ENCODE results near the gene ST6GALNAC2.
A peak's percentile ranks its signal among the peaks of the same experiment; 100 is the strongest.
"Not testable (repeated sequence)": the region's sequence is repeated elsewhere in the genome, so short reads cannot be mapped to it uniquely, and the experiment has no call there.

The ST6GALNAC2 gene

DNA sequence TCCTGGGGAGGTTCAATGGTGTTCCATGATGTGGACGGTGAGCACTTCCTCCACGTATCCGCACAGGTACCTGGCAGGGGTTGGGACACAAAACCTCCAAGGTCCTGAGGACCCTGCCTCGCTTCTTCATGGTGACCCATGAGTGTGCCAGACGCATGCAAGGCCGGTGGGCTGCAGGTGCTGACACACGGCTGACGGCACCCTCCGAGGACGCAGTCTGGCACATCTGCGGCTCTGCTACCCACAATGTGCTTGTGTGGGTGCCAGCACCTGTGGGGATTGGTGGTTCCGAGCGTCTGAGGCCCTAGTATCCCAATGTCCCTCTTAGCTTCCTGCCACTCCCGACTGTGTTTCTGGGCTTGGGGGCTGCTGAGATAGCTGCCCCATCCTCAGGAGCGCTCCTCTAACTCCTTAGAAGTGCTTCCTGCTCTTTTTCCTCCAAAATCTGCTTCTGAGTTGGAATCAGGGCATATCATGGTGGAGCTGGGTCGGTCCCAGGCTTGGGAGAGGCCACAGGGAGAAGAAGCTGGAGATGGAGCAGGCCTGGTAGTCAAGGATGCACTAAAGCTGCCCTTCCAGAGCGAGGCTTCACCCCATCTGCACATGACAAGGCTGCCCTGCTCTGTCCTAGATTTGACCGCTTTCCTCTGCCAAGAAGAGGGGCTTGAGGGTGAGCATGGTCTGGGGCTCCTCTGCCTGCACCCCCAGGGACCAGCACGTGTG is 49.7 kb downstream of the ST6GALNAC2 start:
- H3K9me3 ChIP-seq (ENCODE audit: control insufficient read depth in 1 of 2, low read length in 2 of 2): no peaks in the 10 kb centered on the region
- H3K9ac ChIP-seq (ENCODE audit: low read depth in 1 of 2, low read length in 2 of 2): peak overlapping the region in 1 of 2 donors; percentile 35
- no peak overlapping the region for H3K27ac ChIP-seq (ENCODE audit: low read depth, low read length)
- H3K36me3 ChIP-seq (ENCODE audit: control insufficient read depth in 1 of 2, insufficient read depth in 2 of 2, low read length in 2 of 2): no peaks in the 10 kb centered on the region
- peak overlapping the region; percentile 36 to 48 for H3K4me3 ChIP-seq (ENCODE audit: low read depth in 1 of 2, low read length in 2 of 2)
- peaks cover 27 to 31% of the 10 kb centered on the region in 2 donors for H3K27me3 ChIP-seq (ENCODE audit: control insufficient read depth in 1 of 2, insufficient read depth in 2 of 2, low read length in 2 of 2)
- H3K4me1 ChIP-seq (ENCODE audit: control insufficient read depth in 1 of 2, insufficient read depth in 2 of 2, low read length in 2 of 2): peaks cover 6 to 12% of the 10 kb centered on the region in 2 donors

- Histone ChIP-seq H3K27me3 (ENCODE audit: control insufficient read depth in 1 of 2, insufficient read depth in 2 of 2, low read length in 2 of 2) (peaks cover 24 to 31% of the 10 kb centered on the region in 2 donors), H3K4me1 (ENCODE audit: control insufficient read depth in 1 of 2, insufficient read depth in 2 of 2, low read length in 2 of 2) (peaks cover 6 to 12% of the 10 kb centered on the region in 2 donors), H3K36me3 (ENCODE audit: control insufficient read depth in 1 of 2, insufficient read depth in 2 of 2, low read length in 2 of 2) (no peaks in the 10 kb centered on the region), H3K9me3 (ENCODE audit: control insufficient read depth in 1 of 2, low read length in 2 of 2) (no peaks in the 10 kb centered on the region), H3K9ac (ENCODE audit: low read depth in 1 of 2, low read length in 2 of 2) (no peak overlapping the region), H3K4me3 (ENCODE audit: low read depth in 1 of 2, low read length in 2 of 2) (no peak overlapping the region), H3K27ac (ENCODE audit: low read depth, low read length) (peak overlapping the region; percentile 23)
Measured at GRCh38 chr17:76534831-76535732, 50.6 kb downstream of the ST6GALNAC2 start.

DNA sequence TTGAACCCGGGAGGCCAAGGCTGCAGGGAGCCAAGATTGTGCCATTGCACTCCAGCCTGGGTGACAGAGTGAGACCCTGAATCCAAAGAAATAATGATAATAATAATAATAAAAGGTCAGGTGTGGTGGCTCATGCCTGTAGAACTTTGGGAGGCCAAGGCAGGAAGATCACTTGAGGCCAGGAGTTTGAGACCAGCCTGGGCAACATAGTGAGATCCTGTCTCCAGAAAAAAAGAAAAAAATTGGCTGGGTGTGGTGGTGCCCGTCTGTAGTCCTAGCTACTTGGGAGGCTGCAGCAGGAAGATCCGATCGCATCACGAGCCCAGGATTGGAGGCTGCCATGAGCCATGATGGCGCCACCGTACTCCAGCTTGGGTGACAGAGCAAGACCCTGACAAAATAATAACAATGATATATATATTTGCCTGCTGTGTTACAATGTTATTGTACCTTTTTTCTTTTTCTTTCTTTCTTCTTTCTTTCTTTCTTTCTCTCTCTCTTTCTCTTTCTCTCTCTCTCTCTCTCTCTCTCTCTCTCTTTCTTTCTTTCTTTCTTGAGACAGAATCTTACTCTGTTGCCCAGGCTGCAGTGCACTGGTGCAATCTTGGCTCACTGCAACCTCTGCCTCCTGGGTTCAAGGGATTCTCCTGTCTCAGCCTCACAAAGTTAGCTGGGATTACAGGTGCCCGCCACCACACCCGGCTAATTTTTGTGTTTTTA is 51.9 kb downstream of the ST6GALNAC2 start:
- H3K9me3 ChIP-seq (ENCODE audit: control insufficient read depth in 1 of 2, low read length in 2 of 2); H3K4me3 ChIP-seq (ENCODE audit: low read depth in 1 of 2, low read length in 2 of 2); H3K9ac ChIP-seq (ENCODE audit: low read depth in 1 of 2, low read length in 2 of 2); H3K36me3 ChIP-seq (ENCODE audit: control insufficient read depth in 1 of 2, insufficient read depth in 2 of 2, low read length in 2 of 2); H3K27ac ChIP-seq (ENCODE audit: low read depth, low read length): not testable (repeated sequence)
- Histone ChIP-seq H3K27me3 (ENCODE audit: control insufficient read depth in 1 of 2, insufficient read depth in 2 of 2, low read length in 2 of 2) (peaks cover 17 to 25% of the 10 kb centered on the region in 2 donors), H3K4me1 (ENCODE audit: control insufficient read depth in 1 of 2, insufficient read depth in 2 of 2, low read length in 2 of 2) (peaks cover 16 to 23% of the 10 kb centered on the region in 2 donors)

GRCh38 chr17:76532072-76532651 is 53.5 kb downstream of the ST6GALNAC2 start:
- Histone ChIP-seq H3K9ac (ENCODE audit: low read depth in 1 of 2, low read length in 2 of 2) (no peak overlapping the region), H3K4me1 (ENCODE audit: control insufficient read depth in 1 of 2, insufficient read depth in 2 of 2, low read length in 2 of 2) (peaks cover 20 to 33% of the 10 kb centered on the region in 2 donors), H3K27me3 (ENCODE audit: control insufficient read depth in 1 of 2, insufficient read depth in 2 of 2, low read length in 2 of 2) (peaks cover 10 to 12% of the 10 kb centered on the region in 2 donors), H3K27ac (ENCODE audit: low read depth, low read length) (no peak overlapping the region), H3K4me3 (ENCODE audit: low read depth in 1 of 2, low read length in 2 of 2) (no peak overlapping the region), H3K36me3 (ENCODE audit: control insufficient read depth in 1 of 2, insufficient read depth in 2 of 2, low read length in 2 of 2) (no peaks in the 10 kb centered on the region), H3K9me3 (ENCODE audit: control insufficient read depth in 1 of 2, low read length in 2 of 2) (no peaks in the 10 kb centered on the region)

DNA sequence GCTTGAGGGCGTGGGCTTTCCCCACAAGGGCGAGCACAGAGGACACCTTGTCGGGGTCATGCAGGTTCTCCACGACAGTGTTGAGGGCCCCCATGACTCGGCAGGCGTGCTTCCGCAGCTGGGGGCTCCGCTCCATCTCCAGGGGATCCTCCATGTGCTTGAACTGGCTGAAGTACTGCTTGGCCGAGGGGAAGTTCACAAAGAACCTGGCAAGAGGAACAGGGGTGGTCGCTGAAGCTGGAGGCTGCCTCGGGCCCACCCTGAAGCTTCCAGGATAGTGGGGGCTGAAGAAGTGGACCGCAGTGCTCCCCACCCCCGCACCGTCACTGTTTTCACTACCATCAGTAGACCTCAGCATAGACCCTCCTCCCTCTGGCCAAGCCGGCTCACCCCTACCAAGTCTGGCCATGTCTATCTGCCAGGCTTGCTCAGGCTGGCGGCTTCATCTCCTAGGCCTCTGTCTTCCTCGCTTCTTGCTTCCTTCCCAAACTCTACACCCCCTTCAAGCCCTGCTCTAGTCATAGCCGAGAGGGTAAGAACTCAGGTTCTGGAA is 54.1 kb downstream of the ST6GALNAC2 start:
- no peaks in the 10 kb centered on the region for H3K9me3 ChIP-seq (ENCODE audit: control insufficient read depth in 1 of 2, low read length in 2 of 2)
- peaks cover 4 to 6% of the 10 kb centered on the region in 2 donors for H3K27me3 ChIP-seq (ENCODE audit: control insufficient read depth in 1 of 2, insufficient read depth in 2 of 2, low read length in 2 of 2)
- no peaks in the 10 kb centered on the region for H3K36me3 ChIP-seq (ENCODE audit: control insufficient read depth in 1 of 2, insufficient read depth in 2 of 2, low read length in 2 of 2)
- H3K4me3 ChIP-seq (ENCODE audit: low read depth in 1 of 2, low read length in 2 of 2): no peak overlapping the region
- H3K4me1 ChIP-seq (ENCODE audit: control insufficient read depth in 1 of 2, insufficient read depth in 2 of 2, low read length in 2 of 2): peaks cover 20 to 34% of the 10 kb centered on the region in 2 donors
- H3K9ac ChIP-seq (ENCODE audit: low read depth in 1 of 2, low read length in 2 of 2): no peak overlapping the region
- peak overlapping the region; percentile 41 for H3K27ac ChIP-seq (ENCODE audit: low read depth, low read length)

GRCh38 chr17:76530811-76531485 is 54.7 kb downstream of the ST6GALNAC2 start:
- H3K36me3 ChIP-seq (ENCODE audit: control insufficient read depth in 1 of 2, insufficient read depth in 2 of 2, low read length in 2 of 2): no peaks in the 10 kb centered on the region
- no peaks in the 10 kb centered on the region for H3K9me3 ChIP-seq (ENCODE audit: control insufficient read depth in 1 of 2, low read length in 2 of 2)
- H3K4me1 ChIP-seq (ENCODE audit: control insufficient read depth in 1 of 2, insufficient read depth in 2 of 2, low read length in 2 of 2): peaks cover 20 to 34% of the 10 kb centered on the region in 2 donors
- peaks cover 0 to under 1% of the 10 kb centered on the region in 2 donors for H3K27me3 ChIP-seq (ENCODE audit: control insufficient read depth in 1 of 2, insufficient read depth in 2 of 2, low read length in 2 of 2)
- H3K9ac ChIP-seq (ENCODE audit: low read depth in 1 of 2, low read length in 2 of 2): peak overlapping the region in 1 of 2 donors; percentile 1
- peak overlapping the region; percentile 84 for H3K27ac ChIP-seq (ENCODE audit: low read depth, low read length)
- no peak overlapping the region for H3K4me3 ChIP-seq (ENCODE audit: low read depth in 1 of 2, low read length in 2 of 2)

DNA sequence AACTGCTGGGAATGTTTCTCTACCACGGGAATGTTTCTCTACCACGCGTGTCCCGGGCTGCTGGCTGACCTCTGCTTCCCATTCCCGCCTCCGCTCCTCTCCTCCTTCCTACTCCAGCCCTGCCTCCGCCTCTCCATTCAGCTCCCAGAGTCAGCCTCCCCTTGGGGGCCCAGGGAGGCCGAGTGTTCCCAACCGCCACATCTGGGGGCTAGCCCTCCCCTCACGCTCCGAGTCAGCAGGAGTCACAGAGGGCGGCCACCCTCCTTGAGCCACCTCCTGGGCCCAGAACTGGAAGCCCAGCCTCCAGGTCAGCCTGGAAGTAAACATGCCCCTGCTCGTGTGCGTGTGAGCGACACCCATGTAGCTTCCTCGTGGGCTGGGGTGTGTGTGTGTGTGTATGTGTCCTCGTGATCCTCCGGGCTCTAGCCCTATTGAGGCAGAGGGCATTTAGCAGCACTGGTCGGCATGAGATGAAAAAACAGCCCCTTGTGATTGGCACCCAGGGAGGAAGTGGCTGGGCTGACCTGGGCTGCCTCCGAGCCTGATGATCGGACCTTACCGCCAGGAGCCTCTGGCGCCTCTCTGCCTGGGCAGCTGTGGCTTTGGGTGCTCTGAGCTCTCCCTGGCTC is 55.5 kb downstream of the ST6GALNAC2 start:
- Histone ChIP-seq H3K4me1 (ENCODE audit: control insufficient read depth in 1 of 2, insufficient read depth in 2 of 2, low read length in 2 of 2) (peaks cover 20 to 35% of the 10 kb centered on the region in 2 donors), H3K27ac (ENCODE audit: low read depth, low read length) (peak overlapping the region; percentile 84), H3K36me3 (ENCODE audit: control insufficient read depth in 1 of 2, insufficient read depth in 2 of 2, low read length in 2 of 2) (no peaks in the 10 kb centered on the region), H3K9me3 (ENCODE audit: control insufficient read depth in 1 of 2, low read length in 2 of 2) (no peaks in the 10 kb centered on the region), H3K4me3 (ENCODE audit: low read depth in 1 of 2, low read length in 2 of 2) (no peak overlapping the region), H3K9ac (ENCODE audit: low read depth in 1 of 2, low read length in 2 of 2) (peak overlapping the region; percentile 1 to 4), H3K27me3 (ENCODE audit: control insufficient read depth in 1 of 2, insufficient read depth in 2 of 2, low read length in 2 of 2) (no peaks in the 10 kb centered on the region)

DNA sequence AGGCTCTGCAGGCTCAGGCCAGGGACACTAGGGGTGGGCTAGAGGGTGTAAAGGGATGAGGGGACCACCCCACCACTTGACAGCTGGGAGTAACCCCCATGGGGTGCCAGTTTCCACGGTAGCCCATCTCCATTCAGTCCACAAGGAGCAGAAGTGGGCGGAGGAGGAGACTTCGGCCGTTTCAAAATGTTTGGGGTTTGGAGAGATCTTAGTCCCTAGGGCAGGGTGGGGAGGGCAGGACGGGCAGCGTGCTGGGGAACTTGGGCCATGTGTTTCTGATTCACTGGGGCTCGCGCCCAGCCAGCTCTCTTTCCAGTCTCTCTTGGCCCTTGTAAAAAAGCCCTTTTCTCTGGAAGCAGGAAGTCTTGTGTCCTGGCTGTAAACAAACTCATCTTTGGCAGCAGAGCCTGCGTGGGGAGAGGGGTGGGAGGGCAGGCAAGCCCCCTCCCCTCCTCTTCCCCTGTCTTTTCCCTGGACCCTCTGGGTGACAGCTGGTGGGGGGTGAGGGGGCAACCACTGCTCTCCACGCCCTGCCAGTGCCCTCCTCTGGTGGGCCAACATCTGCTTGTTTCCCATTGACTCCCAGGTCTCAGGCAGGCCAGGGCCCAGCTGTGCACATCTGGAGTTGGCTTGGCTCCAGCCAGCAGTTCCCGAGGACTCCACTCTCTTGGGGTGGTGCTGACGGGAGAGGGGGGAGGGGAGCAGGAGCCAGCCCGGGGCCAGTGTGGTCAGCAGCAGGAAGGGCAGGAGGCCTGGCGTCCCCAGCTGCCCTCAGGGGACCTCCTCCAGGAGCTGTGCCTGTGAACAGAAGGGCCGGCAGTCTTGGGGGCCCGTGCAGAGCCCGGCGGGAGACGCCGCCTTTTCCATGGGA is 56.2 kb downstream of the ST6GALNAC2 start:
- H3K4me3 ChIP-seq (ENCODE audit: low read depth in 1 of 2, low read length in 2 of 2): no peak overlapping the region
- H3K9me3 ChIP-seq (ENCODE audit: control insufficient read depth in 1 of 2, low read length in 2 of 2): no peaks in the 10 kb centered on the region
- H3K36me3 ChIP-seq (ENCODE audit: control insufficient read depth in 1 of 2, insufficient read depth in 2 of 2, low read length in 2 of 2): no peaks in the 10 kb centered on the region
- no peaks in the 10 kb centered on the region for H3K27me3 ChIP-seq (ENCODE audit: control insufficient read depth in 1 of 2, insufficient read depth in 2 of 2, low read length in 2 of 2)
- peak overlapping the region in 1 of 2 donors; percentile 41 for H3K9ac ChIP-seq (ENCODE audit: low read depth in 1 of 2, low read length in 2 of 2)
- H3K4me1 ChIP-seq (ENCODE audit: control insufficient read depth in 1 of 2, insufficient read depth in 2 of 2, low read length in 2 of 2): peaks cover 28 to 43% of the 10 kb centered on the region in 2 donors
- H3K27ac ChIP-seq (ENCODE audit: low read depth, low read length): peak overlapping the region; percentile 84
